KG1 (cell line): Measurements from ENCODE around the gene MATN1.

Source experiments
- DNase-seq: peaks from one replicate; lab custom pipeline; 2025; lab: John Stamatoyannopoulos, UW

MATN1 gene

GRCh38 chr1:30731806-30732276 lies 8.5 kb upstream of the MATN1 start:
- DNase-seq, result no peak

GRCh38 chr1:30731109-30731805 lies 7.9 kb upstream of the MATN1 start:
- DNase-seq, result no peak

GRCh38 chr1:30730346-30731108 lies 7.1 kb upstream of the MATN1 start:
- no peak for DNase-seq

GRCh38 chr1:30729901-30730300 lies 6.5 kb upstream of the MATN1 start:
- no peak for DNase-seq

- no peak for DNase-seq
These were observed 5.7 kb upstream of the MATN1 start for GRCh38 chr1:30728832-30729638.

GRCh38 chr1:30728340-30728739 lies 5.0 kb upstream of the MATN1 start:
- no peak for DNase-seq

- no peak for DNase-seq
These were observed 4.4 kb upstream of the MATN1 start for GRCh38 chr1:30727824-30728223.

GRCh38 chr1:30726773-30727684 lies 3.6 kb upstream of the MATN1 start:
- DNase-seq, result no peak

GRCh38 chr1:30726236-30726635 lies 2.9 kb upstream of the MATN1 start:
- DNase-seq, result no peak

GRCh38 chr1:30725450-30726095 lies 2.2 kb upstream of the MATN1 start:
- no peak for DNase-seq

GRCh38 chr1:30724655-30725421 lies 1.5 kb upstream of the MATN1 start:
- no peak for DNase-seq

- DNase-seq, result no peak
These were observed 790 bp upstream of the MATN1 start for GRCh38 chr1:30724175-30724574.

GRCh38 chr1:30721812-30722537 lies 1.4 kb downstream of the MATN1 start:
- DNase-seq, result no peak

GRCh38 chr1:30721341-30721793 lies 2.0 kb downstream of the MATN1 start:
- DNase-seq, result no peak

- DNase-seq, result no peak
These were observed 2.8 kb downstream of the MATN1 start for GRCh38 chr1:30720271-30721223.

- DNase-seq, result no peak
These were observed 3.7 kb downstream of the MATN1 start for GRCh38 chr1:30719406-30720270.
